HG03521 (cell line): ENCODE measurements around the gene DCLK1.

Source experiments
- ATAC-seq: cut with Tn5 transposase; IDR thresholded peaks from one replicate; pipeline ENCODE4 v1.9.1; 2021; ENCODE audit warnings: mild to moderate bottlenecking, moderate library complexity; ENCODE audit not compliant: unreplicated experiment

Gene DCLK1

DNA sequence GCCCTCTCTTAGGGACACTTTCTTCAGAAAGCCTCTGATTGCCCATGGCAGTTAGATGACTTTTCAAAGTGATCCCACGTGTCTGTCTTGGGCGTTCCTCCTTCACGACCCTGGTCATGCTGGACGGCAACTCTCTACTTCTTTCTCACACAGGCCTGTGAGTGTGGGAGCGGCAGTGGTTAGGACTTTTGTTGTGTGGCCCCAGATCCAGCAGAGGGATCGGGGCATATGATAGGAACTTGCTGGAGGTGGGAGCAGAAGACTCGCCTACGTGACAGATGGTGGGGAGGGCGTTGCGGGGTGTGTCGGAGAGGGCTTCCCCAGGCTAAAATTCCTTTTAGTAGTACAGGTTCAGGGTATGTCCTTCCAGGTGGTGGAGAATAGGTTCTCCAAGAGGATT is 365.2 kb downstream of the DCLK1 start:
- ATAC-seq = no peak

DNA sequence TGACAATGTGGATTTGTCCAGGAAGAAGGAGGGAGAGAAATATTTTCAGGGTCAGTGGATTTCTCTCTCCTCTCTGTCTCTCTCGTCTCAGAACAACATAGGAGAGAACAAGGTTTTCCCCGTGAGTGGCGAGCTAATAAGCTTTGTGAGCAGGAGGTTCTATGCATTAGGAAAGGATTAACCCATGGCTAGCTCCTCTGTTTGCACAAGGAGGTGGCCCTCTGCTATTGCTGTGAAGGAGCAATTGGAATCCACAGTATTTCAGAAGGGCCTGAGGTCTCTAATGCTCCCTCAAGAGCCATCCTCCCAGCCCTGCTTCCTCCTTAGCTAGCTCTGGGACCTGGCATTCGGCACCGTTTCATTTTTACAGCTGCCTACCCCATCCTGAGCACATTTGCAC is 365.8 kb downstream of the DCLK1 start:
- no peak for ATAC-seq

DNA sequence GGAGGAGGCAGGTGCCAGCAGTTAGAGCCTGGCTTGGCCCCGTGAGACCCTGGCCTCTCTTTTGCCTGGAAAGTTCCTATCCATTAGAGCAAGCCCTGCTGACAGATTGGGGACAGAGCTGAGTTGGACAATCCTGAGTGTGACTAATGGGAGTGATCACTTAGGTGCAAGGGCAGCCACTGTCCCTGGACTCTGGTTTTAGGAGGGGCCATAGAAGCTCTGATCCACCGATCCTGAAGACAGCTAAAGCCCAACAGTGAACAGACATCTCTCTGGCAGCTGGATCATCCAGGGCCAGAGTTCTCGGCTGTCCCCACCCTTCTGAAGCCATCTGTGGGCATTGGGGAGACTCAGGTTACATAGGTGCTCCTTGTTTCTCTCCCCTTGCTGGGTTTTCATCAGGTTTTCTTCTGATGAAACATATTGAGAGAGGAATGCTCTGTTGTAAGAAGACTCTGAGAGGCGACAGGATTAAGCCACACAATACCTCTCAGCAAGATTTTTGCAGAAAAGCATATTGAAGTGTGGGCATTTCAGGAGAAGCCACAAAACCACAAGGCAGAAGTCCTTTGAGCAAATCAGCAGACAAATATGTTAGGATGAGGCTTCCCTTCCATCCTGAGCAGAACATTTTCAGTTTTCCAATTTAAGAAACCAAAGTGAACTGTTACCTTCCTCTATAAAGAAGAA is 366.7 kb downstream of the DCLK1 start:
- no peak for ATAC-seq

DNA sequence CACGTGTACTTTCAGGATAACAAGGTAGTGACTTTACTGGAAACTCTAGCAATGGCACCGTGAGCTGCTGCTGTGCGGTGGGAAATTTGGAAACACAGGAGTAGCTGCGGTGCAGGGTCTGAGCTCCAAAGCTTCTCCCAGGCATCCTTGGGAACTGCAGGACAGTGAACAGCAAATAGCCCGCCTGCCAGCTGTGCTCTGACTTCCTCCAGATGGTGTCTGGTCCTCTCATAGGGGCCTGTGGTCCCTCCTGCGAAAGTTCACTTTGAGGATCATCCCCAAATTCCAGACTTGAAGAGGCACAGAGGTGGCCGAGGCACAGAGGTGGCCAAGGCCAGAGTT is 367.4 kb downstream of the DCLK1 start:
- ATAC-seq = no peak

DNA sequence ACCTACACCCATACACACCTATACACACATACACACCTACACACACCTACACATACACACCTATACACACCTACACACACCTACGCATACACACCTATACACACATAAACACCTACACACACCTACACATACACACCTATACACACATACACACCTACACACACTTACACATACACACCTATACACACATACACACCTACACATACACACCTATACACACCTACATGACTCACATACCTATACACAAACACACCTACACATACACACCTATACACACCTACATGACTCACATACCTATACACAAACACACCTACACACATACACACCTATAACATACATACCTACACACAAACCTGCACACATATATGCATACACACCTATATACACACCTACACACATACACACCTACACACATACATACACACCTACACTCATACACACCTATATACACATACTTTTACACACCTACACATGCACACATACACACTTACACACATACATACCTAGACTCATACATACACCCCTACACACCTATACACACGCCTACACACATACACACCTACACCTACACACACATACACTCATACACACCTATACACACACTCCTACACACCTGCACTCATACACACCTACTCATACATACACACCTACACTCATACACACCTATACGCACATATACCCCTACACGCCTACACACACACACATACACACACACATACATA is 368.0 kb downstream of the DCLK1 start:
- no peak for ATAC-seq

DNA sequence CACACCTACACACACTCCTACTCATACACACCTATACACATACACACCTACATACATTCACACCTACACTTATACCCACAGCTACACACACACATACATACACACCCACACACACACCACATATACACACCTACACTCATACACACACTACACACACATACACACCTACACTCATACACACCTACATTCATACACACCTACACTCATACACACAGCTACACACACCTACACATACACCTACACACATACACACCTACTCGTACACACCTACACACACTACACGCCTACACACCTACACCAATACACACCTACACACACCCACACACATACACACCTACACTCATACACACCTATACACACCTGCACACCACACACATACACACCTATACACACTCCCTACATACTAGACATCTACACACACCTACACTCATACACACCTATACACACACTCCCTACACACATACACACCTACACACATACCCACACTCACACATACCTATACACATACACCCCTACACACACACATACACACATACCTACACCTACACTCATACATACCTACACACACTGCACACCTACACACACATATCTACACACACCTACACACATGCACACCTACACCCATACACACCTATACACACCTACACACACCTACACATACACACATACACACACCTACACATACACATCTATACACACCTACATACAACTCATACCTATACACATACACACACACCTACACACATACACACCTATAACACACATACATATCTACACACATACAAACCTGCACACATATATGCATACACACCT is 369.5 kb downstream of the DCLK1 start:
- no peak for ATAC-seq

DNA sequence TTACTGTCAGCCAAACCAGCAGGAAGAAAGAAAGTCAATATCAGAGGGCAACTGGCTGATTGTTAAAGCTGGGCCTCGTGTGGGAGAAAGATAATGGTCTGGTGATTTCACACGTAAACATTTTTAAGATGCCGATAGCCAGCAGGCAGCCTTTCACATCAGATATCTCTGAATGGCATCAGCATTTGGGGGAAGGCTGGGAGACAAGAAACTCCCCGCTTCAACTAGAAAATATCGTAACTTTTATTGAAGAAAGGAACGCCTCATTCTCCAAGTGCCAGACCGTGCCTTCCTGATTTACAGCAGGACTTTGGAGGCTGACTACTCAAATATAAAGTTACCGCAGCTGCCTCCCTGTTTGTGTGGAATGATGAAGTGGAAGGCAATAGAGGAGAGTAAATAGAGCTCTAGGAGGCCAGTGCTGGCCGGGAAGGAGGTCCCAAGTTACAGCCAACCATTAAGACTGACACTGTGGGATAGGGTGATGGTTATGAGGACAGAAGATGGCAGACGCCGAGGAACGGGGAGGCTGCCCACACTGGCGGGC is 370.4 kb downstream of the DCLK1 start:
- no peak for ATAC-seq

DNA sequence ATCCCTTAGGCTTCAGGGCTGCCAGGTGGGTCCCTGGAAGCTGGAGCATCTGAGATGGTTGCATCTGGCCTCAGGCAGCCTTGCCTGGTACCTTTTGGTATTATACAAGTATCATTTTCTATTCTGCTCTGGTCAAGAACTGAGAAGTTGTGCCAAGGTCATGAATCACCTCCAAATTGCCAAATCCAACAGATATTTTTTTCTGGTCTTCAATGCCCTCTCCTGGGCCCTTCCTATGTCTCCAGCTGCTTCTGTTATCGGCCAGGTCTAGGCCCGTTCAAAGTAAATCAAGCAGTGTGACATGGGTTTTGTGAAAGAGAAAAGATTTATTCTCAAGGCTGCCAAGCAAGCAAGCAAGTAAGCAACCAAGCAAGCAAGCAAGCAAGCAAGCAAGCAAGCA is 383.6 kb downstream of the DCLK1 start:
- ATAC-seq = no peak

DNA sequence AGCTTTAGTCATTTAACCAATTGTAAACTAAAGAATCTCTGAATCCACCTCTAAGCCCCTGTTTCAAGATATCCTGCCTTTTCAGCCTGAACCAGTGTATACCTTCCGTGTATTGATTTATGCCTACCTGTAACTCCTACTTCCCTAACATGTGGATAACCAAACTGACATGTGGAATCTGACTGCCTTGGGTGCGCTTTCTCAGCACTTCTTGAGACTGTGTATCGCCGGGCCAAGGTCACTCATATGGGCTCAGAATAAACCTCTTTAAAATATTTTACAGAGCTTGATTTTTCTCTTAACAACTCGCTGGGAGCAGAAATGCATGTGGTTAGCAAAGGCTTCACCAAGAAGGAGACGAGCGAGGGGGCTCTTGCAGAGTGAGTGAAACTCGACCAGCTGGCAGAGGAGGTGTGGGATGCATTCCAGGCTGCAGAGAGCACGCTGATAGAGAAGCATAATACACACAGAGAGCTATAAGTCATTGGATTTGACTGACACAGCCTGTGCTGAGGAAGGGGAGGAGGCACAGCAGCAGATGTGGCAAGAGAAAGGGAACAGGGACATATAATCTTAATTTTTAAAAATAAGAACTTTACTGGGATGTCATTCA is 386.5 kb downstream of the DCLK1 start:
- ATAC-seq = no peak

DNA sequence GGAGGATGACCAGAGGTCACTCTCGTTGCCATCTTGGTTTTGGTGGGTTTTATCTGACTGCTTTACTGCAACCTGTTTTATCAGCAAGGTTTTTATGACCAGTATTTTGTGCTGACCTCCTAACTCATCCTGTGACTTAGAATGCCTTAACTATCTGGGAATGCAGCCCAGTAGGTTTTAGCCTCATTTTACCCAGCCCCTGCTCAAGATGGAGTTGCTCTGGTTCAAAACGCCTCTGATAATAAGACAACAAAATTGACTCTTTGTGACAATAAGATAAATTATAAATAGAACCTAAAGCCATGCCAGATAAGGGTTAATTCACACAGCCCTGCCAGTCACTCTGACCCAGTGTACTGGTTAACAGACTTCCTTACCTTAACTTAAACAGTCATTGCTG is 387.0 kb downstream of the DCLK1 start:
- no peak for ATAC-seq

DNA sequence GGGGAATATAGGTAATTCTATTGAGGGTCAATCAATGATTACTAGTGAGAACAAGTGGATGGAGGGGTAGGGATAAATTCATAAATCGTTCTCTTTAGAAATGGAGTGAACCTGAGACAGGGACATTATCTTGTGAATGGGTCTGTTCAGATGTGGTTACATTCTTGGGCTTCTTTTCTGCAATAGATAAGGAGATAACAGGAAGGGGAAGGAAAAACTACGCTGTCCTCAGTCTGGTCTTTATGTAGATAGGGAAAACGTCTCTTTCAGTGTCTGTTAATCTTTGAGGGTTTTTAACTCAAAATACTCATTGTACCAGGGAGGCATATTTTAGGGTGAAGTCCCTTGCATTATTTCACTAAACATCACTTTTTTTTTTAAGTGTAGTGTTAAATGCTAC is 388.0 kb downstream of the DCLK1 start:
- no peak for ATAC-seq

DNA sequence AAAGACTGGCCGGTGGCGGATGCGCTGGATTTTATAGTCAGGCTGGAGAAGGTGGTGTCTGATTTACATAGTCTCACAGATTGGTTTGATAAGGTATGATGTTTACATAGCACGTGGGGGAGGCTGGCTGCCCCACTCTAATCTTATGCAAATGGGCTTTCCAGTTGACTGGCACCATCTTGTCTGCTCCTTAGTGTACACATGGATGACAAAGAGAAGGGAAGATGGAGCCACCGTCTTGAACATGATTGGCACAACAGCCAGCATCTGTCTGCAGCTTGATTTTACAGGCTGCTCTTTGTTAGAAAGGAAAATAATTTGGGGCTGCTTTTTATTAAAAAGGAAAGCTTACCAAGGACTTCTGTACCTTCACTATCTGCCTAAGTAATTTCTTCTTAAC is 389.5 kb downstream of the DCLK1 start:
- no peak for ATAC-seq

DNA sequence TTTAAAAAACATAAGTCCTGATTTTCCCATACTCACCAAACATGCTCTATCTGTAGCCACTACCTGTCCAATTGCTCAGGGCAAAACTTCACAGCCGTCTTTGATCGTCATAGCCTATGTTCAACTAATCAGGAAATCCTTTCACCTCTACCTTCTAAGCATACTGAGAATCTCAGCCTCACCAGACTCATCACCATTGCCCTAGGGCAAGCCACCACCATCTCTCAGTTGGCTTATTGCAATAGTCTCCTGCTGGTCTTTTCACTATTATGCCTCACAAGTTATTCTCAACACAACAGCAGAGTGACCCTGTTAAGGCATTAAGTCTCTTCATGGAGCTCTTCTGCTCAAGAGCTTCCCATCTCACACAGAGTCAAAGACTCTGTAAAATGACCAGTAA is 394.3 kb downstream of the DCLK1 start:
- no peak for ATAC-seq

DNA sequence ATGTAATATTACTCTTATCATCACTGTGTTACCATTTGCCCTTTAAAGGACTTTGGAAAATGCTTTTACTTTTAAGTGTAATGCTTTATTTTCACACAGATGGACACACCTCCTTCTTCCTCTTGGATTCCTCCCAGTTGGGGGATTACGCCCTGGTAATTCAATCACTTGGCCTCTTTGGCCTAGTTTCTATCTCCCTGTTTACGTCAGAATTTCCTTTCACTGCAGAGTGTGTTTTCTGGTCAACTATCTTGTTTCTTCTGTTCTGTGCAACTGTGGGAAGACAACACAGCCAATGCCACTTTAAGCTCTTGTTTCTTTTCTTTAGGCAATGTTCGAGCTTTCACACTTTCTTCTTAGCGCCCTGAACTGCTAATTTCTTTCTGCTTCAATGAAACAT is 397.4 kb downstream of the DCLK1 start:
- no peak for ATAC-seq

DNA sequence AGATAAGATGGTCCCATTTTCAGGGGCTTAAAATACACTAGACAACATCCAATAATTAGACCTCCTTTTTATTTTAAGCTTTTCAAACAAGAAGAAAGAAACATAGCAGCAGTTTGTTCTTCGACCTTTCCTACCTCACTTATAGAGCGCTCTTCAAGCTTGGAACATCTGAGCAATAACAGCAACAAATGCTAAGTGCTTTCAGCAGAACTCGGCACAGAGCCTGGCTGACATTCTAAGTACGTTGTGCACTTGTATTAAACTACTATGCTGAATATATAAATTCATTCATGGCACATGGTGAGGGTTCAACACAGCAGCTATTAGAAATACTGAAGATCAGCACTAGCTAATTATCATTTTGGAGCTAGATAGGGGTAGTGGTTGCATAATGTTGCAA is 398.6 kb downstream of the DCLK1 start:
- no peak for ATAC-seq

DNA sequence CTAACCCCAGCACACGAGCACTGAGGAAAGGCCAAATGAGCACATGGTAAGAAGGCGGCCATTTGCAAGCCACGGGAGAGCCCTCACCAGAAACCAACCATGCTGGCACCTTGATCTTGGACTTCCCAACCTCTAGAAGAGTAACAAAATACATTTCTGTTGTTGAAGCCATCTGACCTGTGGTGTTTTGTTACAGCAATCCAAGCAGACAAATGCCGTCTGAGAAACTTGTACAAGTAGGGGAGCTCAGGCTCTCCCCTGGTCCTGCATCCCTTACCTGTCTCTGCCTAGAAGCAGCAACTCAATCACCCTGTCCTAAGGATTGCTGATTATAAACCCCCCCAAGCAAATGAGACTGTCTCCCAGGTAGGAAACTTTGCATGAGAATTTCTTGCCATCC is 399.7 kb downstream of the DCLK1 start:
- ATAC-seq = no peak

DNA sequence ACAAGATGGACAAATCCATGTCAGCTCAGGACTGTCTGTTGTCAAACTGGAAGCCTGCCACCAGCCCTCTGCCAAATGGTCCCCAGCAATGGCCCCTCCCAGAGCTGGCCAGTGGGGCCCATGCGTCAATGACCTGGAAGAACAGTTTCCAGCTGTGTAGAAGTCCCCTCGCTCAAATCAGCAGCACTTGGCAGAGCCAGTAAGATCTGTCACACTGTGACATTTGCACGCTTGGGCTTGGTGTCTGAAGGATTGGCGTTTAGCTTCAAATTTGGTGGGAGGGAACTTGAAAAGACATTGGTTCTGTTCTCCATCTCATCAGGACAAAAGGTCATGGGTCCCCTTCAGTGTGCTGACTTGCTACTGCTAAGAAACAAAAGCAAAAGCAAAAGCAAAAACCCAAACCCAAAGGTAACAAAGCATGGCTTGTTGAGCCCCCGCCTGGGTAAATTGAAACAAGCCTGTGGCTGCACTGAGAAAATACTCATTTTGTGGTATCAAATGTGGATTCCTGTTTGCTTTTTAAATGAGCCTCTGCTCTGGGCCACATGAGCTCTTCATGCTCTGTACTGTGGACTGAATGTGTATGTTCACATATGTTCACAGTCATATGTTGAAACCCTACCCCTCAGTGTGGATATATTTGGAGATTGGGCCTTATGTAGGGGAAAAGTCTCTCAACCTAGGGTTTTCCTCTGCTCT is 401.1 kb downstream of the DCLK1 start:
- peak; percentile 89 for ATAC-seq

DNA sequence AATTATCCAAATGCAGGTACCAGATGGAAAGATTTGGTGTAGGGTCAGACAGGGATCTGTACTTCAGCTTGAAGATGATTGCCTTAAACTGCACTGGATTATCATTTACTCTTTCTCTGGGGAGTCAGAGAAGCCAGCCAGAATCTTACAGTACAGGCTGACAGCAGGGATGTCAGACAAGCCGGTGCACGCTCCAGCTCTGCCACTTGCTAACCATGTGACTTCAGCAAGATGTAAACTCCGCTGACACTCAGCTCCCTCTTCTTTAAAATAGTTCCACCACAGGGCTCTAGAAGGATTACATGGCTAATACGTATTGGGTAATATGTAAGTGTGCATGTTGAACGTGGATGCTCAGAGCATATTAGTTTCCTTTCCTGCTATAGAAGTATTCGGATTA is 403.3 kb downstream of the DCLK1 start:
- no peak for ATAC-seq

DNA sequence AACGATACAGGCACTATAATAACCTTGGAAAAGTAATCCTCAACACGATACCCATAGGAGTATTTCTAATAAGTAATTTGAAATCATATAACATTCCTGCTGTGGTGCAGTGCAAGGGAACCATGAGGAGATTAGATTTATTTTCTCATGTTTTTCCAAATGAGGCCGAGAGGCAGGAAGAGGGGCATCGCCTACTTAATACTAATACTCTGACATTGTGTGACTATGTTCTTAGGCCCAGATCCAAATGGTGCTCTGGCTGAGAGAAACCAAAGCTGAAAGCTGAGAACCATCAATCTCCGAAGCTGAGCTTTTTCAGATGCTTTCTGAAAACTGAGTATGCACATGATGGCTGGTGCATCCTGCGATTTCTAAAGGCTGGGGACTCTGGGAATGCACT is 406.7 kb downstream of the DCLK1 start:
- no peak for ATAC-seq

DNA sequence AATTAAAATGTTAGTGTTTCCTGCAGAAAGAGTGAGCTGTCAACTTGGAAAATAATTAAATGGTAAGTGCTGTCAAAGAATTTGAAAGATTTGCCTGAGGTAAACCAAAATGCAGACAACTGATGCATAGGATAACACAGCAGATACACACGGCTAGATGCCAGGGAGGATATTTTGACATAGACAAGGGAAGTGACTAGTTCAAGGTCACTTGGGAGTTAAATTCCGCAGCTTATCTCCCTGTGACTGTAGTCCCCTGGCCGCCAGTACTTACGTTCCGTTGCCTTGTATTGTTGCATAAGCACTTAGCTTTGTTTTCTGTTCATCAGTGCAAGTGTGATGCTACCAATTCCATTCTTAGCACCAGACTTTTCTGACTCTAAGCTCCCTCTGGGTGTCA is 407.4 kb downstream of the DCLK1 start:
- ATAC-seq = no peak

DNA sequence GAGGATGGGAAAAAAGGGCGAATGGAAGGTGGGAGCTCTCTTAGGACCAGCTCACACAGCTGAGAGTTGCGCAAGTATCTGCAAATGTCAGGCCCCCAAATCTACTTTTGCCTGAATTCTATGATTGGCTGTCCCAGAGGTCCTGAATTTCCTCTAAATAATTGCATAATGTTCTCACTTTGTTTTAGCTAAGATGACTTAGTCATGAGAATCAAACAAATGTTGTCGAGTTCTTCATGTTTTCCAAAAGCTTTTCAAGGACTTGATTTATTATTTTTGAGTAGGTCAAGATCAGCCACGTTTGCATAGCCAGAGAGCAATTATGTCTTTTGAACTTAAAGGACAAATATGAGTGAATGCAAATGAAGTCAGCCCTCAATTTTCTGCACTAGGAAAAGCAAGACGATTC is 408.1 kb downstream of the DCLK1 start:
- no peak for ATAC-seq
